ENCODE results near the gene FAAP100.

FAAP100 gene

DNA sequence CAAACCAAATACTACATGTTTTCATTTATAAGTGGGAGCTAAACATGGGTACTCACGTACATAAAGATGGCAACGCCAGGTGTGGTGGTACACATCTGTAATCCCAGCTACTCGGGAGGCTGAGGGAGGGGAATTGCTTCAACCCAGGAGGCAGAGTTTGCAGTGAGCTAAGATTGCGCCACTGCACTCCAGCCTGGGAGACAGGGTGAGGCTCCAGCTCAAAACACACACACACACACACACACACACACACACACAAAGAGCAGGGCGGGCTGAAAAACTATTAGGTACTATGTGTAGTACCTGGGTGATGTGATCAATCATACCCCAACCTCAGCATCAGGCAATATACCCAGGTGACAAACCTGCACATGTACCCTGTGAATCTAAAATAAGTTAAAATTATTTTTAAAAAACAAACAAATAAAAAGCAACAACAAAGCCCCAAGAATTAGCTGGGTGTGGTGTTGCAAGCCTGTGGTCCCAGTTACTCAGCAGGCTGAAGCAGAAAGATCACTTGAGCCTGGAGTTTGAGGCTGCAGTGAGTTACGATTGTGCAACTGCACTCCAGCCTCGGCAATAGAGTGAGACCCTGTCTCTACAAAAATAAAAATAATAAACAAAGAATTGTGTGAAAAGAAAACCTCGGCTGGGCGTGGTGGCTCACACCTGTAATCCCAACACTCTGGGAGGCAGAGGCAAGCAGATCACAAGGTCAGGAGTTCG lies 11.9 kb upstream of the FAAP100 start:
- Histone ChIP-seq H3K27ac (ENCODE audit: low read depth, low read length) (no peak overlapping the region), H3K36me3 (ENCODE audit: control insufficient read depth, insufficient read depth, low read length) (peaks cover 90% of the 10 kb centered on the region), H3K9me3 (ENCODE audit: control insufficient read depth, insufficient read depth, low read length) (no peaks in the 10 kb centered on the region), H3K9ac (ENCODE audit: low read depth, low read length) (no peak overlapping the region), H3K4me1 (ENCODE audit: control insufficient read depth, insufficient read depth, low read length) (no peaks in the 10 kb centered on the region), H3K27me3 (ENCODE audit: control insufficient read depth, insufficient read depth, low read length) (no peaks in the 10 kb centered on the region), H3K4me3 (ENCODE audit: low read depth, low read length) (no peak overlapping the region)

DNA sequence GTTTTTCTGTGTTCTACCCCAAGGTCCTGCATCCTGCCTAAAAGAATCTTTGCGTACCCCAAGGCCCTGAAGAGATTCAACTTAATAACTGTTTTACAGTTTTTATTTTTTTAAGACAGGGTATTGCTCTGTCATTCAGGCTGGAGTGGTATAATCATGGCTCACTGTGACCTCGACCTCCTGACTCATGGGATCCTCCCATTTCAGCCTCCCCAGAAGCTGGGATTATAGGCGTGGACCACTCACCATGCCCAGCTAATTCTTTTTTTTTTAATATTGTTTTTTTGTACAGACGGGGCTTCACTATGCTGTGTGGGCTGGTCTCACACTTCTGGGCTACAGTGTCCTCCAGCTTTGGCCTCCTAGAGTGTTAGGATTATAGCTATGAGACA lies 9.3 kb upstream of the FAAP100 start:
- no peaks in the 10 kb centered on the region for H3K4me1 ChIP-seq (ENCODE audit: control insufficient read depth, insufficient read depth, low read length)
- no peak overlapping the region for H3K9ac ChIP-seq (ENCODE audit: low read depth, low read length)
- H3K27ac ChIP-seq (ENCODE audit: low read depth, low read length): no peak overlapping the region

DNA sequence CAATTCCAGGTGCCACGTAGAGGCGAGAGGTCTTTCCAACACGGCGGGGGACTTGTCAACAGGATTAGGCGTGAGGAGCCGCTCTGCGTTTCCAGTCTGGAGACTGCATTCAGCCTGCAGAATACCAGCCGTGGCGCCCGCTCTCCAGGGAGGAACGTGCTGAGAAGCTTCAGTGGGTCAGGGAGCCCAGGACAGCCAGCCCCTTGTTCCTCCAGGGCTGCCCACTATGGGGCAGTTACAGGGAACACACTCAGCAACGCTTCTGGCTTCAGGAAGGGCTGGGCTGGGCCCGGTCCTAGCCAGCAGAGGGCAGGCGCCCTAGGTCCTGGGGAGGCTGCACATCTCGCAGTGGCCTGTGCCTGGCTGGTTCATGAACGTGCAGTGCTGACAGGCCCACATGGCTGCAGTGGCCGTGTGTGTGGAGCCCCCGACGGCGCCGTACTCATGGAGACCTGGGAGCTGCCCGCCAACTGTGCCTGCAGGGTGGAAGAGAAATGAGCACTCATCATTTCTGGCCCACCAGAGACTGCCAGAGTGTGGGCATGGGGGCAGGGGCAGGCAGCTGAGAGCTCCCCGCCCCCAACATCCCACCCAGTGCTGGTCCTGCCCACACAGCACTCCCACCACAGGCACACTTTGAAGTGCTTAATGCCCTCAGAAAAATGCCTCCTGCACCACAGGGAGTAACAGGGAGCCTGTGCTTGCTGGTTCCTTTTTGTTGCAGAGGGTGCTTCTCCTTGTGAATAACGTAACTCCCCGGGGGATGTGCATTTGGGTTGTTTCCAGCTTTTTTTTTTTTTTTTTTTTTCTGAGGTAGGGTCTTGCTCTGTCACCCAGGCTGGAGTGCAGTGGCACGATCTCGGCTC lies 7.0 kb upstream of the FAAP100 start:
- H3K27me3 ChIP-seq (ENCODE audit: control insufficient read depth, insufficient read depth, low read length): no peaks in the 10 kb centered on the region
- H3K9ac ChIP-seq (ENCODE audit: low read depth, low read length): no peak overlapping the region
- no peaks in the 10 kb centered on the region for H3K9me3 ChIP-seq (ENCODE audit: control insufficient read depth, insufficient read depth, low read length)
- peak overlapping the region; percentile 45 for H3K27ac ChIP-seq (ENCODE audit: low read depth, low read length)
- no peaks in the 10 kb centered on the region for H3K4me1 ChIP-seq (ENCODE audit: control insufficient read depth, insufficient read depth, low read length)
- H3K36me3 ChIP-seq (ENCODE audit: control insufficient read depth, insufficient read depth, low read length): peaks cover 63% of the 10 kb centered on the region
- no peak overlapping the region for H3K4me3 ChIP-seq (ENCODE audit: low read depth, low read length)

More for the DNA sequence above, 9.3 kb upstream of the FAAP100 start:
- Histone ChIP-seq H3K4me3 (ENCODE audit: low read depth, low read length) (no peak overlapping the region), H3K27me3 (ENCODE audit: control insufficient read depth, insufficient read depth, low read length) (no peaks in the 10 kb centered on the region), H3K9me3 (ENCODE audit: control insufficient read depth, insufficient read depth, low read length) (no peaks in the 10 kb centered on the region), H3K36me3 (ENCODE audit: control insufficient read depth, insufficient read depth, low read length) (peaks cover 86% of the 10 kb centered on the region)

DNA sequence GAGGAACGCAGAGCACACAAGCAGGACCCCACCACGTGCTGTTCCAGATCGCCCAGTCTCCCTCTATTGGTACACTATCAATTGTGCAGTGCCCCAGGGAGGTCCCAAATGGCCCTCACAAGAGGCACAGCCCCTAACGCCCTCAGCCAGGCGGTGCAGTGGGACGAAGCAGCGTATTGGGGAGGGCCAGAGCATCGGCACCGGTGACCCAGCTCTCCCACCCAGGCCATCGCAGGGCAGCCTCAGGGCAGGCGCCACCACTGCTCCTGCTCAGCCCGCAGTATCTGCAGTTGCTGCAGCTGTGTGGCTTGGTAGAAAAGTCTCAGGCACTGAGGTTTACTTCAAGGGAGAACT lies 5.9 kb upstream of the FAAP100 start:
- Histone ChIP-seq H3K9ac (ENCODE audit: low read depth, low read length) (no peak overlapping the region), H3K27ac (ENCODE audit: low read depth, low read length) (no peak overlapping the region), H3K27me3 (ENCODE audit: control insufficient read depth, insufficient read depth, low read length) (no peaks in the 10 kb centered on the region), H3K4me1 (ENCODE audit: control insufficient read depth, insufficient read depth, low read length) (peaks cover 5% of the 10 kb centered on the region; the same call in 1 of the 2 replicates), H3K4me3 (ENCODE audit: low read depth, low read length) (no peak overlapping the region), H3K9me3 (ENCODE audit: control insufficient read depth, insufficient read depth, low read length) (no peaks in the 10 kb centered on the region), H3K36me3 (ENCODE audit: control insufficient read depth, insufficient read depth, low read length) (peaks cover 54% of the 10 kb centered on the region)

DNA sequence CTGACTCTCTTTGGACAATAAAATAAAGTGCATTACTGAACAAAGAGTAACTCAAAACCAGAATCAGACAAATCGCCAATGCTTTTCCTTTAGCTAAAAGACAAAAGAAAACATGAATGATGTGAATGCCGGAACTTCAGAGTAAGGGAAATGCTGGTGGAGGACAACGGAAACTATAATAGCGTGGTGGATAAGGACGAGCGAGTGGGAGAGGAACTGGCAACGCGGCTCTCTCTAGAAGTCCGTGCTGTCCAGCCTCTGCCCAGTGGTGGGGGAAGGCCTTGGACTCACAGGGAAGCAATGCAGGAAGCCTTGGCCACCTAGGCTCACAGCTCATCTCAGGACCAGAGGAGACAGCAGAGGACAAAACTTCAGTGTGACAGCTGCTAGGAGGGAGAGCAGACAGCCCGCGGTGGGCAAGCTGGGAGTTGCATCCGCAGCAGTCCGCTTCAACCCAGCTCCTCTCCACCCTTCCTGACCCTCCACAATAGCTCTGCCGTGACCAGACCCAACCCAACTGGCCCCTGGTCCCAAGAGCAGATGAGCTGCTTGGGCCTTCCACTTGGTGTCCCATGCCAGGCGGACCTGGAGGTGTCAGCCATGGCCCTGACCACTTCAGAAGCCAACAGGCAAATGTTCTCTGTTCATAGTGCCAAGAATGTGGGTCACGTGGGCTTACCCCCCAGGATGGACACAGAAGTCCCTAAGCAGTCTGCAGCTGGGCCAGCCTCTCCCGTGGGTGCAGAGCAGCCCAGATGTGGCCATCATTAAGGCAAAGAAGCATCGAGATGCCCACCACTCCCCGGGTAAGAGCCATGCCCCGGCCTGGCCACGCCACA lies 5.3 kb upstream of the FAAP100 start:
- no peak overlapping the region for H3K4me3 ChIP-seq (ENCODE audit: low read depth, low read length)
- no peak overlapping the region for H3K9ac ChIP-seq (ENCODE audit: low read depth, low read length)
- peaks cover 5% of the 10 kb centered on the region; the same call in 1 of the 2 replicates for H3K4me1 ChIP-seq (ENCODE audit: control insufficient read depth, insufficient read depth, low read length)
- peaks cover 49% of the 10 kb centered on the region for H3K36me3 ChIP-seq (ENCODE audit: control insufficient read depth, insufficient read depth, low read length)
- H3K27me3 ChIP-seq (ENCODE audit: control insufficient read depth, insufficient read depth, low read length): no peaks in the 10 kb centered on the region
- no peaks in the 10 kb centered on the region for H3K9me3 ChIP-seq (ENCODE audit: control insufficient read depth, insufficient read depth, low read length)
- H3K27ac ChIP-seq (ENCODE audit: low read depth, low read length): no peak overlapping the region

DNA sequence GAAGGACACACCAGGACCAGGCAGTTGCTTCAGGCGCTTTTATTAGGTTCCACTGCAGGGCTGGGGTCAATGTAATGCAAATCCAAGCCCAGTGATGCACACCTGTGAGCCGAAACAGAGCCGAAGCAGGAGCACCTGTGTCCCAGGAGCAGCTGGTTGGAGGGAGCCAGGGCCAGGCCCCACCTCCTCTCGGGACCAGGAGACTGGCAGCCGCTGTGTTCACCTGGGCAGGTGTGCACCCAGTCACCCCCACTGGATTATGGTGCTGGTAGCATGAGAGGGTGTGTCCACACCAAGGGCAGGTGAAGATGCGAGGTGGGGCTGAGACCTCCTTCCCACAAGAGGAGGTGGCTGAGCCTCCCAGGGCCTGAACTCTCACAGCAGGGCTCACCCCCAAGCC lies 4.7 kb upstream of the FAAP100 start:
- peaks cover 43% of the 10 kb centered on the region for H3K36me3 ChIP-seq (ENCODE audit: control insufficient read depth, insufficient read depth, low read length)
- H3K4me3 ChIP-seq (ENCODE audit: low read depth, low read length): no peak overlapping the region
- H3K9ac ChIP-seq (ENCODE audit: low read depth, low read length): no peak overlapping the region
- H3K27ac ChIP-seq (ENCODE audit: low read depth, low read length): no peak overlapping the region
- H3K4me1 ChIP-seq (ENCODE audit: control insufficient read depth, insufficient read depth, low read length): peaks cover 5% of the 10 kb centered on the region; the same call in 1 of the 2 replicates
- no peaks in the 10 kb centered on the region for H3K9me3 ChIP-seq (ENCODE audit: control insufficient read depth, insufficient read depth, low read length)
- no peaks in the 10 kb centered on the region for H3K27me3 ChIP-seq (ENCODE audit: control insufficient read depth, insufficient read depth, low read length)

DNA sequence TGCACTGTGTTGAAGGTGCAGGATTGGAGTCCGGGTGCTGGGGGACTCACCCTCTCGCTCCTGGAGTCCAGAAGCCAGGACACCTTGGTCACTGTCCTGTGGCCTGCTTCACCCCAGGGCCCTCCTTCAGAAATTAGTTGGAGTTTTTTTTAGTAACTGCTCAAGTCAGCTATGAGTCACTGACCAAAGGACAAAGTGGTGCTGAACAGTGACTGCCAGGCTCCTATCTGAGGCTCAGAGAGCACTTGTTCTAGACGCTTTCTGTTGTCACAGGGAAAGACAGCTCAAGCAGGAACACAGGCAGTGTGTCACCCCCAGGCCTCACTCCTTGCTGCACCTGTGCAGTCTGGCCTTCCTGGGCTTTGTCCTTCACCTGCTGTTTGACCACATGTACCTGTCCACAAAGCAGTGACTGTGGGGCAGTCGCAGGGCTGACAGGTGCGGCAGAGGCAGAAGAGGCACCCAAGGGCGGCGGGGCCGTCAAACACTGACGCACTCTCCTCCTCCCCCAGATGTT lies 4.1 kb upstream of the FAAP100 start:
- Histone ChIP-seq H3K9me3 (ENCODE audit: control insufficient read depth, insufficient read depth, low read length) (no peaks in the 10 kb centered on the region), H3K27me3 (ENCODE audit: control insufficient read depth, insufficient read depth, low read length) (no peaks in the 10 kb centered on the region), H3K36me3 (ENCODE audit: control insufficient read depth, insufficient read depth, low read length) (peaks cover 37% of the 10 kb centered on the region), H3K4me3 (ENCODE audit: low read depth, low read length) (no peak overlapping the region), H3K27ac (ENCODE audit: low read depth, low read length) (no peak overlapping the region), H3K9ac (ENCODE audit: low read depth, low read length) (no peak overlapping the region), H3K4me1 (ENCODE audit: control insufficient read depth, insufficient read depth, low read length) (peaks cover 5% of the 10 kb centered on the region; the same call in 1 of the 2 replicates)

DNA sequence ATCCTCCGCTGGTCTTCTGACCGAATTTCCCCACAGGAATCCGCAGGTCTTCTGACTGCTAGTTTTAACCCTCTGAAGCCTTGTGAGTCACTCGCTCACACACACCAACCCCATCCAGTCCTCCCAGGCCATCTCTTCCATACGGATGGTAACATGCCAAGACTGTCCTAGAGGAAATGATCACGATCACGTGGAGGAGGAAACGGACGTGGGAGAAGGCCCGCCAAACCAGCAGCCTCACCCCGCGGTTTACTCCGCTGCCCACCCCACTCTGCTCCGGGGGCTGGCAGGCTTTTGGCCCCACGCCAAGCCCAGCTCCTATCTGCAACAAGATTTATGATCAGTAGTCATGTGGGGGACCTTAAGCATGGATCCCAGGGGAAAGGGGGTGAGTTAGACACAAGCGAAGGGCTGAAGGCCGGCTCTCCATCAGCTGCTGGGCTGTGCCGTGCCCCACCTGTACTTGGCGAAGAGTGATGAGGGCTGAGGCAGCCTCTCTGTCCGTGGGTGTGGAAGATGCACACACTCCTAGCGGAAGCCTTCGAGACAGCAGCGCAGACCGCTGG lies 1.5 kb upstream of the FAAP100 start:
- peak overlapping the region; percentile 96 for H3K4me3 ChIP-seq (ENCODE audit: low read depth, low read length)
- peaks cover 8% of the 10 kb centered on the region; the same call in 1 of the 2 replicates for H3K4me1 ChIP-seq (ENCODE audit: control insufficient read depth, insufficient read depth, low read length)
- H3K9ac ChIP-seq (ENCODE audit: low read depth, low read length): no peak overlapping the region
- no peaks in the 10 kb centered on the region for H3K9me3 ChIP-seq (ENCODE audit: control insufficient read depth, insufficient read depth, low read length)
- H3K36me3 ChIP-seq (ENCODE audit: control insufficient read depth, insufficient read depth, low read length): peaks cover 39% of the 10 kb centered on the region
- peak overlapping the region; percentile 78 for H3K27ac ChIP-seq (ENCODE audit: low read depth, low read length)
- H3K27me3 ChIP-seq (ENCODE audit: control insufficient read depth, insufficient read depth, low read length): no peaks in the 10 kb centered on the region

DNA sequence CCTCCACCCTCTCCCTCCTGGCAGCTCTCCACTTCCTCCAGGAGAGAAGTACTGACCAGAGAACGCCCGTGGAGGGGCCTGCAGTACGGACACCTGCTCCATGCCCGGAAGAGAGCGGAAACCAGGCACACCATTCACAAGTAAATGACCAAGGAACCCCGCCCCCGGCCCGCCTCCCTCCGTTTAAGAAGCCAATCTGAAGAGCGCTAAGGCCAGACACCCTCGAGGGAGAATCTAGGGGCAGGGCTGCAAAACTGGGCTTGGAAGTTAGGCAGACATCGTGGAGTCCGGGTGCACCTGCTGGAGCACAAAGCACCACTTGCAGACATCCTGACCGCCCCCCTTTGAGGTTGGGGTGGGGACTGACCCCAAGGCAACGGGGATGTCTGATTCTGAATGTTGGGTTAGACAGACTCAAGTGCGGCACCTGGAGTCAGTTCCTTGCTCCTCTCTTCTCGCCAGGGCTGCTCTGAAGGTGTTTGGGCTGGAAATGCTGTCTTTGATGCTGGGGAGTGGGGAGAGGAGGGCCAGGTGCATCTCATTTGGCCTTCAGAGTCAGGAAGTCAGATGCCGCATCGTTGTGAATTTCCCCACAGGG lies 964 bp upstream of the FAAP100 start:
- peak overlapping the region; percentile 96 for H3K4me3 ChIP-seq (ENCODE audit: low read depth, low read length)
- H3K9ac ChIP-seq (ENCODE audit: low read depth, low read length): peak overlapping the region; percentile 71
- no peaks in the 10 kb centered on the region for H3K27me3 ChIP-seq (ENCODE audit: control insufficient read depth, insufficient read depth, low read length)
- H3K27ac ChIP-seq (ENCODE audit: low read depth, low read length): peak overlapping the region; percentile 78
- peaks cover 8% of the 10 kb centered on the region; the same call in 1 of the 2 replicates for H3K4me1 ChIP-seq (ENCODE audit: control insufficient read depth, insufficient read depth, low read length)
- peaks cover 35% of the 10 kb centered on the region for H3K36me3 ChIP-seq (ENCODE audit: control insufficient read depth, insufficient read depth, low read length)
- H3K9me3 ChIP-seq (ENCODE audit: control insufficient read depth, insufficient read depth, low read length): no peaks in the 10 kb centered on the region
